Activated gamma-delta T cell treated with anti-CD3 and anti-CD28 coated beads, Interleukin-2, amount 50 U/mL, for 16 hours (primary cell): Measurements from ENCODE around the gene ADGRD1.
"Not testable (repeated sequence)": the region's sequence is repeated elsewhere in the genome, so short reads cannot be mapped to it uniquely, and the experiment has no call there.

ENCODE experiments used
- DNase-seq: peaks from one replicate; pipeline ENCODE4 v3.0.0-alpha.2; 2020; ENCODE audit warnings: low read depth

Gene ADGRD1

DNA sequence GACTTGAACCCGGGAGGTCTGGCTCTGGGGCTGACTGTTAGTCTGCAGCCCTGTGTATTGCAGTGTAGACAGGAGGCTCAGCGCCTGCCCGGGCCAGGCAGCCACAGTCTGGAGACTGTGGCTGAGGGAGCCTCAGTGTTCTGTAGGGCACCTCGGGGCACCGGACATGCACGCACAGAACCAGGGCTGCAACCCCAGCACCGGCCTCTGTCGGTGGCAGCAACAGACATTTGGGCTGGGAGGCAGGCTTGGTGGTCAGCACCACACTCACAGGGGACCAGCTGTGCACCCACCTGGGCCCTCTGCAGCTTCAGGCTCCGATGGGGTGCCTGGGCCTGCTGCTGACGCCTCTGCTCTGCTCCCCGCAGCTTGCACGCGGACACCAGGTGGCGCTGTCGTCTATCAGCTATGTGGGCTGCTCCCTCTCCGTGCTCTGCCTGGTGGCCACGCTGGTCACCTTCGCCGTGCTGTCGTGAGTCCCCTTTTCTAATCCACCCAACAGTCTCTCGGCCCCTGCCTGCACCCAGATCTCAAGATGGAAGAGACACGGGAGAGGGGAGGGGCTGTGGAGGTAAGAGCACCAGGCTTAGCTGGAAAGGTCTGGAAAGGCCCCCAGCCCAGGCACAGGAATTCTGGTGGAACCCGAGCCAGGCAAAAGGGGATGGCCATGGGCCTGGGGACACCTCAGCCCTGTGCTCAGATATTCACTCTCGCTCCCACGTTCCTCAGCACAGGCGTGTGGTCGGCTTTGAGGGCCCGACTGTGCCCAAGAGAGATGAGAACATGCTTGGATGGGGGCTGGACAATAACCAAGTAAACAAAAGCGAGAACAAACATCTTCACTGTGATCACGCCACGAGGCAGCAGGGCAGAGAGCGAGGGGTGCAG is 151.0 kb downstream of the ADGRD1 start:
- peak; percentile 58 for DNase-seq

DNA sequence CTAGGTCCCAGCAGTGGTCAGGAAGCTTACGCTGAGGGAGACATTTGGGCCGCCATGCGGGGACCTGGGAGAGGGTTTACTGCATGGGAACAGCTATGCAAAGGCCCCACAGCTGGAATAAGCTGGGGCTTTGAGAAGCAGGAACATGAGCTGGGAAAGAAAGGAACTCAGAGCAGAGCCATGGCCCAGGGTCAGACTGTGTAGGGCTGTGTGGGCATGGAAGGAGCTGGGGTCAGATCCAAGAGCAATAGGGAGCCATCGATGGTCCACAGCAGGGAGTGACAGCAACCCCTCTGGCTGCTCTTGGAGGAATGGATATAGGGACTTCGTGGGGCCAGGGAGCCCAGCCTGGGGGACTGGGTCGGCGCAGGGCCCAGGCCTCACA is 151.6 kb downstream of the ADGRD1 start:
- DNase-seq, result no peak

DNA sequence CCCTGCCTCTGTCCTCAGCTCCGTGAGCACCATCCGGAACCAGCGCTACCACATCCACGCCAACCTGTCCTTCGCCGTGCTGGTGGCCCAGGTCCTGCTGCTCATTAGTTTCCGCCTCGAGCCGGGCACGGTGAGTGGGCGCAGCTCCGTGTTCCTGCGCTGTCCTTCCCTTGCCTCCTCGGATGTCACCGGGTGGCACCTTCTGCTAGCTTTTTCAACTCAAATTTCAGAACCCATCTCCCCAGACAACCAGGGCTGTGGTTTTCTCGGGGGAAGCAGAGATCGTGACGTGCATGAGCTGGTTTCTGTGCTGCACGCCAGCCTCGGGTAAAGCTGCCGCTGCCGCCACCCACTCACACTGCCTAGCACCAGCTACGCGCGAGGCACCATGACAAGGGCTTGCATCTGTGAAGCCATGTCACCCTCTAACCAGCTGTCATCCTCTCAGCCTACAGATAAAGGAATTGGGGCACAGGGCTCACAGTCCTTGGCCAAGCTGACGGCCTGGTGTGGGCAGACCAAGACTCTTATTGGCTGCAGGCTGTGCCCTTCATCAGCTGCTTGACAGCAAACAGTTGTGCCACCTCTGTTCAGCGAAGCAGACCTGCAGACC is 152.1 kb downstream of the ADGRD1 start:
- DNase-seq, result peak; percentile 19

GRCh38 chr12:131106349-131106941 is 152.7 kb downstream of the ADGRD1 start:
- no peak for DNase-seq

GRCh38 chr12:131108177-131108955 is 154.7 kb downstream of the ADGRD1 start:
- DNase-seq, result no peak

DNA sequence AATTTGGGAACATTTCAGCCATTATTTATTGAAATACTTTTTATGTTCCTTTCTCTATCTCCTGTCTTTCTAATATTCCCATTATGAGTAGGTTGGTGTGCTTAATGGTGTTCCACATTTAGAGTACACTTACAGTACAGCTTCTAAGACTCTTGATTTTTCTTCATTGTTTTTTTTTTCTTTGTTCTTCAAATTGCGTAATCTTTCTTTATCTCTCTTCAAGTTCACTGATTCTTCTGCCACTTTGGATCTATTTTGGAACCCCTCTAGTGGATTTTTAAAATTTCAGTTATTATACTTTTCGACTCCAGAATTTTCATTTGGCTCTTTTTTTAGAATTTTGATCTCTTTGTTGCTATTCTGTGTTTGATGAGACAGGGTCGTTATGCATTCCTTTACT is 157.7 kb downstream of the ADGRD1 start:
- no peak for DNase-seq

DNA sequence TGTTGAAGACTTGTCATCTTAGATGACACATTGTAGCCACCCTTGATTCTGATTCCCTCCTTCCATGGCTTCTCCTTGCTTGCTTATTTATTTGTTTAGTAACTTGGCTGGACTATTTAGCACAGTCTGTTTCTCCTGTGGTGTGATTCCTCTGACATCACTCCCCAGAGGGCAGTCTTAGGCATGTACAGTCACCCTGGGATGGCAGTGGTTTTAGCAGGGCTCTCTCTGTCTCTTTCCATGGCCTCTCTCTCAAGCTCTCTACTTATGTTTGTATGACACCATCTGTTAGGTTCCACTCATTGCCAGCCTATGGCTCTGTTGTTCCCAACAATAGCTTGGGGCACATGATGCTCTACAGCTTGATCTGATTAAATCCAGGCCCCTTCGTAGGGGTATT is 158.3 kb downstream of the ADGRD1 start:
- no peak for DNase-seq

- DNase-seq, result no peak
Measured at GRCh38 chr12:131112700-131113290, 159.1 kb downstream of the ADGRD1 start.

GRCh38 chr12:131113568-131114270 is 160.0 kb downstream of the ADGRD1 start:
- no peak for DNase-seq

GRCh38 chr12:131114271-131114670 is 160.6 kb downstream of the ADGRD1 start:
- no peak for DNase-seq

- DNase-seq, result no peak
Measured at GRCh38 chr12:131114942-131115584, 161.4 kb downstream of the ADGRD1 start.

GRCh38 chr12:131115766-131116467 is 162.2 kb downstream of the ADGRD1 start:
- no peak for DNase-seq

DNA sequence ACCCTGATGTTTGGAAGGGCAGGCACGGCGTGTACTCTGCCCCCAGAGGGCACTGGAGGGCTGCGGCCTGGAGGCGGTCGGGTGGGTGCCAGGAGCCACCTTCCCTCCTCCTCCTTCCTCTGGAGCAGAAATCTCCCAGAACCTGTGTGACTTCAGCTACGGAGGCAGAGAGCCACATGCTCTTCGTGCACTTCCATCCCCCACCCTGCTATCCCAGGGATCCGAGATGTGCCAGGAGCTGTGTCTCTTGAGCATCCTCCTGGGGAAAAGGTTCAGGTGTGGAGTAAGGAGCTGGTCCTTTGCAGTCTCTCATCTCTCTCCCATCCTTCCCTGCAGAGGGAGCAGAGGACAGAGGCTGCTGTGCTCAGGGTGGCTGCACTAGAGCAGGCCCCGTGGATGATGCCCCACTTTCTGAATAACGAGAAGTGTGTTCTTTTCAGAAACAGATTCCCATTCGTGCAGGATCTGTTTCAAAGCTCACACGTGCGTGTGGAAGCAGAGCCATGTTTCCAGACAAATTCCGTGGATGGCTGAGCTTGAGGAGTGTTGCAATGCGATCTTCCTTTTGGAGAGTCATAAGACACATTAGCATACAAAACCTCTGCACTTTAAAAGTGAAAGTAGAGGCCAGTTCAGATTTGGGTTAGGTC is 162.9 kb downstream of the ADGRD1 start:
- no peak for DNase-seq

DNA sequence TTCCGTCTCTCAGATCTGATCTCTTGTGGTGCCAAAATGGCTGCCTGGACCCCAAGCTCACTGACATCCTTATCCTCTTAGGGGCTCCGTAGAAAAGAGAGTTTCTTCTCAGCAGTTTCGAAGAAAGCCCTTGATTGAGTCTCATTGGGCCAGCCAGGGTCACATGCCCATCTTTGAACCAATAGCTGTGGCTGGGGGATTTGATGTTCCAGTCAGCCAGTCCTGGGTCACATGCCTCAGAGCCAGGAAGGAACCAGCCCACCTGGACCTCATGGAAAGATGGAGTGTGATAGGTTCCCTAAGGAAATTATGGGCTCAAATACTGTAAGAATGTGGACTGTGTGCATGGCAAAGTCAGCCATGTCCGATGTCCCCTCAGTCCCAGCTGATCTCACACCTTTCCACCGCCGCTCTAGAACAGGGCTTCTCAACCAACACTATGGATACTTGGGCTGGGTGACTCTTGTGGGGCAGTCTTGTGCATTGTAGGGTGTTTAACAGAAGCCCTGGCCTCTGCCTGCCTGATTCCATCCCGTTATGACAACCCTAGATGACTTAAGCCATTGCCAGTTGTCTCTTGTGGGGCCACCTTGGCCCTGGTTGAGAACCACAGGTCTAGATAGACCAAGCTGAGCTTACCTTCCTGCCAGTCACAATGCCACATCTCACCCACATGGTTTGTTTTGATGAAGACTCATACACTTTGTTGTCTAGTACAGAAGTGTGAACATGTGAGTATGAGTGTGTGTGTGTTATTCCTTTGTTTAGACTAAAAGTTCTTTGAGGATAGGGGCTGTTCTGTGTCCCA is 163.9 kb downstream of the ADGRD1 start:
- no peak for DNase-seq

- no peak for DNase-seq
Measured at GRCh38 chr12:131118371-131118770, 164.7 kb downstream of the ADGRD1 start.

- DNase-seq, result not testable (repeated sequence)
Measured at GRCh38 chr12:131119345-131119744, 165.6 kb downstream of the ADGRD1 start.

DNA sequence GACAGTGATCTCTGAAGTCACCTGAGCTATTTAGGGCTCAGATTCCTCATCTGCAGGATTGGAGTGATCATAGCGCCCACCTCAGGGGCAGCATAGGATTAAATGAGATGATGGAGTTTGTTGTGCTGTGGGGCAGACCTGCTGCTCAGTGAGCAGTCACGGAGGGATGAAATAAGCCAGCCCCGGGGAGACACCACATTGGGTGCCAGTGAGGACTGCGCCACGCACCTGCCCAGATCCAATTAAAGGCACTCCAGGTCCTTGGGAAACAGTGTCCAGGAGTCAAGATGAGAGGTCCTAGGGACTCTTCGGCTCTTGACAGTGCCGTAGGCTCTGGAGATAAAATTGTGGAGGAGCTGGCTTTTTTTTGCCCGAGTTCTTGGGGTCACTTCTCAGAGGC is 166.2 kb downstream of the ADGRD1 start:
- DNase-seq, result no peak

DNA sequence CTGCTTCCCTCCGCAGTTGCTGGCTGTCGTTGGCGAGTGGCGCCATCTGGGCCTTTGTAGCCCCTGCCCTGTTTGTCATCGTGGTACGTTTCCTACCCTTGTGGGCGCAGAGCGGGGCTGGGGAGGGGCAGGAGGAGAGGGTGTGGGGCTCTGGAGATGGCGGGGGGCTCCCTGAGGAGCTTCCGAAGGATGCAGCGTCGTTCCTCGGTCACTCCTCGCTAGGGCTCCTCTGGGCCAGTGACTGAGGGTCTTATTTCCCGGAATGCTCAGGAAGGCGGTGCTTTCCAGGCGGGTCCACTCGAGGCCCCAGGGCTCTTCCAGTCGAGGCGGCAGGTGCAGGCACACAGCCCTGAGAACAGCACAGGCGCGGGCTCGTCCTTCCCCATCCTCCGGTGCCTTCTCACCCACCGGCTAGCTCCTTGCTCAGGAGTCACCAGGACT is 167.1 kb downstream of the ADGRD1 start:
- no peak for DNase-seq
